Activated CD8-positive, alpha-beta memory T cell treated with anti-CD3 and anti-CD28 coated beads, Interleukin-2, amount 50 U/mL, for 1 hour (primary cell): ENCODE measurements around the gene CHTF8.

Experiments
- DNase-seq: peaks from one replicate; pipeline ENCODE4 v3.0.0-alpha.2; 2020; ENCODE audit errors: extremely low read depth

Gene CHTF8

DNA sequence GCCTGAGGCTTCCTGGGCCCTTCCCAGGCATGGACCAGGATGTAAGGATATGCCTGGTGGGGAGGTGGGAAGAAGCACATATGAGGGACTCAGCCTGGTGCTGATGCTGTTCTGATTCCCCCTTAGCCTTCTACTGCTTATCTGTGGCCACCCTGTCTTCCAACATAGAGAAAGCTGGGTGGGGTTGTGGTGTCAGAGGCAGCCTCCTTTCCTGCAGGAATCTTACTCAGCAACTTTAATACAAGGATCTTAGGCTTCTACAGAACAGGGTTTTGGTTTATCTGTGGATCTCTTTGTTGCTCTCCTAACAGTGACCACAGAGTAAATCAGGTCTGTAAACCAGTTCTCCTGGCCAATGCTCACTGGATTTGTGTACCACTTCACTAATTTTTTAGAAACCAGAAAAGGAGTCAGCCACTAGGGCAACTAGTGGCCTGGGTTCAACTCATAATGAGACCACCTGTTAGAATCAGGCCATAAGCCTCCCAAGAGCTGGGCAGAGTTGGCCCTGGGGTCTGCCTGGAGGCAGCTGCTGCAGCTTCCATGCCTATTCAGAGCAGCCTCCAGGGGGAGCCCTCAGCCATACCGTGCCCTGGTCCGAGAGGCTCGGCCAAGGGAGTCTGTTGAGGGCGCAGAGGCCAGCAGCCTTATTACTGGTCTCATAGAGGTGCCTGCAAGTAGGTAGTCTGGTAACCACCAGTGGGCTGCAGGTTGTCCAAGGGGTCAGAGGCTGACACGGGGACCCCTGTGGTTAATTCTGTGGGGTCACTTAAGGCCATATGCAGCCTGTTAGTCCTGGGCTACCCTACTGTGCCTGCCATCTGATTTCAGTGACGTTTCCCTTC lies 19.9 kb downstream of the CHTF8 start:
- no peak for DNase-seq

DNA sequence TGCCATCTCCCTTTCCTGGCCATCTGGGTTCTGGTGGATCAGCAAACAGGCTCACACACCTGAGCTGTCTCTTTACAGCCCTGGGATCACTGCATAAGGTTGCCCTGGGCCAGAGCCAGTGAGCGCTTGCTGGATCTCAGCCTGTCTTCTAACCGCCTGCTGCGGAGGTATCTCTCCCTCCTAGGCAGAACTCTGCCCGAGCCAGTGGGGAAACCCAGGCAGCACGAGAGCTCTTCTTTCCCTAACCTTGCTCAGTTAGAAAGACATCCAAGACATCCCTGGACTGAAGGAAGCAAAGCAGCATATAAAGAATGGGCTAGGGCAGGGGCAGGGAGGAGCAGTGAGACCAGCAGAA lies 20.5 kb downstream of the CHTF8 start:
- DNase-seq, result no peak

DNA sequence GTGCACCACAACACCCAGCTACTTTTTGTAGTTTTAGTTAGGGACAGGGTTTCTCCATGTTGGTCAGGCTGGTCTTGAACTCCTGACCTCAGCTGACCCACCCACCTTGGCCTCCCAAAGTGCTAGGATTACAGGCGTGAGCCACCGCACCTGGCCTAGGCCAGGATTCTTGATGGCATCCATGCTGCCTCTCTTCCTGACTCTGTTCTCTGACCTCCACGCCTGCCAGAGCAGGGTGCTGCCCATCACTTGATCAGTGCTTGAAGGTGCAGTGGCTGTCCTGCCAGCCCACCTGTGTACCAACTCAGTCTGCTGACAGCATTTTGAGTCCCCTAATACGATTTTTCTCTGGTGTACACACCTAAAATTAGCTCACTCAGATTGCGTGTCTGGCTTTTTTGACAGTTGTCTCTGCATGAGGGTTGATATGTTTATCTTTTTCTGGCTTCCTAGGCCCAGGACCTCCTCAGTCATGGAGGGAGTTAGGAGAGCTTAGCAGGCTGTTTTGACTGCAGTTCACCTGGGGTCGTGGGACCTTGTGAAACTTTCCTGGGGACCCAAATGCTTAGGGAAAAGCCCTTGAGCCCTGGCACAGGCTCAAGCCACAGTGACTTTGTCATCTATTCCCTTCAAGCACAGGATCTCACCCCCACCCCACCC lies 21.0 kb downstream of the CHTF8 start:
- no peak for DNase-seq

DNA sequence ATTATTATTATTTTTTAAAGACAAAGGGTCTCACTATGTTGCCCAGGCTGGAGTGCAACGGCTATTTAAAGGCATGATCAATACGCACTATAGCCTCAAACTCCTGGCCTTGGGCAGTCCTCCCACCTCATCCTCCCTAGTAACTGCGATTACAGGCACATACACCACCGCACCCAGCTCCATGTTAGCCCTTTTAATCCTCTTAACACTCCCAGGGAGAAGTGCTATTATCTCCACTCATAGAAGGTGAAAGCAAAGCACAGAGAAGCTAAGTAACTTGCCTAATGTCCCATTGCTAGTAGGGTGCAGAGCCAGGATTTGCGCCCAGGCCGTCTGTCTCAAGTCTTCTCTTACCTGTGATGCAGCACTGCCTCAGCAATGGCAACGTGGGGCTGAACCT lies 22.0 kb downstream of the CHTF8 start:
- DNase-seq, result no peak

DNA sequence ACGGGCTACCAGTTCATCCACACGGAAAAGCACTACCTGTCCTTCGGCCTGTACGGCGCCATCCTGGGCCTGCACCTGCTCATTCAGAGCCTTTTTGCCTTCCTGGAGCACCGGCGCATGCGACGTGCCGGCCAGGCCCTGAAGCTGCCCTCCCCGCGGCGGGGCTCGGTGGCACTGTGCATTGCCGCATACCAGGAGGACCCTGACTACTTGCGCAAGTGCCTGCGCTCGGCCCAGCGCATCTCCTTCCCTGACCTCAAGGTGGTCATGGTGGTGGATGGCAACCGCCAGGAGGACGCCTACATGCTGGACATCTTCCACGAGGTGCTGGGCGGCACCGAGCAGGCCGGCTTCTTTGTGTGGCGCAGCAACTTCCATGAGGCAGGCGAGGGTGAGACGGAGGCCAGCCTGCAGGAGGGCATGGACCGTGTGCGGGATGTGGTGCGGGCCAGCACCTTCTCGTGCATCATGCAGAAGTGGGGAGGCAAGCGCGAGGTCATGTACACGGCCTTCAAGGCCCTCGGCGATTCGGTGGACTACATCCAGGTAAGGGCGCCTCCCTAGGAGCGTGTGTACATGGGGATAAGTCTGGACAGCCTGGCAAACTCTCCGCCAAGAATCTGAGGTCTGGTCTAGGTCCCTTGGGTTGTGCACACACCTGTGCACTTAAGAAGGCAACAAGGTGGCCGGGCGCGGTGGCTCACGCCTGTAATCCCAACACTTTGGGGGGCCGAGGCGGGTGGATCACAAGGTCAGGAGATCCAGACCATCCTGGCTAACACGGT lies 22.7 kb downstream of the CHTF8 start:
- no peak for DNase-seq

DNA sequence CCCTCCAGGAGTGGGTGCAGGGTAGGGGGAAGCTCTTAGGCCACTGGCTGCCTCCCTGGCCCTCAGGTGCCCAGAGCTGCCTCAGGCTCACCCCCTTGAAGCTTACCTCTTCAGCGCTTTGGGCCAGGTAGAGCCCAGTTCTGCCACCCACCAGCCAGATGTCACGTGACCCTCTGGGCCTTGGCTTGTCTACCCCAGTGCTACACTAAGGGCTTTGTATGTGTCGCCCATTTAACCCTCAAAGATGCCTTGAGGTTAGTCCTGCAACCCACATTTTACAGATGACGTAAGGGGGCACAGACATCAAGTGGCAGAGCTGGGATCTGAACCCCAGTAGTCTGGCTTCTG lies 23.5 kb downstream of the CHTF8 start:
- DNase-seq, result no peak

DNA sequence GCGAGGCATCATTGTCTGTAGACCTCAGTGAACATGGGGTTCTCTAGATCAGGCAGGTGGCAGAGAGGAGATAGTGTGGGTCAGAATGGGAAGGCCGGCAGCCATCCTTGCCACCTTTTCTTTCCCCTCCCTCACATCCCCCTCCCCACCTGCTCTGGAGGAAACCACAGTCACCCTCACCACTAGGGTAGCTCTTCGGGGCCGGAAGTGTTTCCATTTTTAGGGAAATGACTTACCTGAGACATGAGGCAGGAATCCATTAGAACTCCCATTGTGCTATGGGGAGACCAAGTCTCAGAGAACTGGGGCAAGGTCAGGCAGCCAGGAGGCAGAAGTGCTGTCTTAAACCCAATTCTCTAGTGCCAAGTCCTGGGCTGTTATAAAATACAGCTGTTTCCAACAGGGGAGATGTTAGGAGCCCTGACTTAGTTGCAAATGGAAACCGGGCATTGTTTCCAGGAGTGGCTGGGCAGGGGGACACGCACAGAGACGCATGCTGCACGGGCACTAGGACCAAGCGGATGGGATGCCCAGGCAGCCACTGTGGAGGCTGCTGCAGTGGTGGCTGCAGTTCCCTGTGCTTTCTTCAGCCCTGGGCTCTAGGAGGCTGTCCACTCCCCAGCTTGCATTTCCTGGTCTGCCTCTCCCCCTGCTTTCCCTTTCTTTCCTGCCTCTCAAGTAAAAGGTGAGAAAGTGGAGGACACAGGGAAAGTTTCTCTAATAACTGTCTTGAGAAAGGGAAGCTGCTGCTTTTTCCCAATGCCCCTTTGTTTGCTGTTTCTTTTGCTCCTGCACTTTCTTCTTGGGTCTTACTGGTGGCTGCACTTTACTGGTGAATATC lies 24.1 kb downstream of the CHTF8 start:
- DNase-seq, result no peak

DNA sequence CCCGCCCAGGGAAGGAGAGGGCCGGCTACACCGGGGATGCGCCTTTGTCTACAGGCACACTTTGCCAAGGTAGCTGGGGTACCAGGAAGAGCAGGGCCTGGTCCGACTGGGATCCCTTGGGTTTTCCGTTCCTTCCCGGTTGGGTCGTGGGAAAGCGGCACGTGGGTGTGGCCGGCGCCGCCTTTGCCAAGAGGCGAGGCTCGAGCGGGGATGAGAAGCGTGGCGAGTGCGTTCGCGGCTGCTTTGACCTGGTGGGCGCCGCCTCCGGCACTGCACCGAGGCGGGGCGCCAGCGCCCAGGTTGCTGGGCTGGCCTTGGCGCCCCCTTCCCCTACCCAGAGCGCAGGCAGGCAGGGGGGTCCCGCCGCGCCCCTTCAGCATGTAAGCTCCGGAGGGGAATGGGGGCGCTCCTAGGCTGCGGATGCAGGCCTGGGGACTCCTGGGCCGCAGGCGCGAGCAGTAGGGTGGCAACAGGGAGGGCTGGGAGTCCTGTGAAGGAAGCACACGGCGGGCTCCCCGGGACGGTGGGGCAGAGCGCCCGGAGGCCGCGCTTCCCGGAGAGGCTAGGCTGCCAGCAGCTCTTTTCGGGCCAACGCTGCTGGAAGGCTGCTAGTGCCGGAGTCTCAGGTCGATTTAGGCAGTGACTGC lies 24.9 kb downstream of the CHTF8 start:
- no peak for DNase-seq

DNA sequence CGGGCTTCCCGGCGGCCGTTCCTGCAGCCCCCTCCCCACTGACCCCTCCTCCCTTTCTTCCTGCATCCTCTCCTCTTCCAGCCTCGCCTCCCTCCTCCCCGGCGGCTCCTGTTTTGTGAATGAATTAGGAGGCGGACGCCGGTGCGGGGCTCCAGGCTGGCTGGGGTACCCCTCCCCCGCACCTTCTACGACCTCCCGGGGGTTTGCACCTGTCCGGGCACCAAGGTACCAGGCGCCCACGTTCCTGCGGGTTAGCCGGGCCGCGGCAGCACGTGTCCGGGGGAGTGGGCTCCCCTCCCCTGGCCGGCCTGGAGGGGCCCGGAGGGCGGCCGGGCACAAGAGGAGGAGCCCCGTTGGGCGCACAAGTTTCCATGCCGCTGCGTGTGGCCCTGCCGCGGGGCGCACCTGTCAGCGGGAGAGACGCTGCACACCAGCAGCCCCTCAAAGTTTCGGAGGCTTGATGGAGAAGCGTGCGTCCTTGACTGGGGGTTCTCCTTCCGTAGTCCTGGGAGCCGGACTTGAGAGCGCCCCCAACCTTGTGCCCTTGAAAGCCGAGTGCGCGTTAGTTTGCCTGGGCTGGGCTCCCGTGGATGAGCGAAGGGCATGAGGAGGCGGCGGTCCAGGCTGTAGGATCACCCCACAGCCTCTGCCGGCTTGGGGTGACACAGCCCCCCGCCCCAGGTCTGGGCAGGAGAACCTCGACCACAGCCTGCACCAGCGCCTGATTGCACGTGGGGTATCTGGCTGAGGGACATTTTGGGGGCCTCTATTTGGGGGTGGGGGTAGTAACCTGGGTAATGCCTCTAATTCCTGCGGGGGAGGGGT lies 25.7 kb downstream of the CHTF8 start:
- no peak for DNase-seq

DNA sequence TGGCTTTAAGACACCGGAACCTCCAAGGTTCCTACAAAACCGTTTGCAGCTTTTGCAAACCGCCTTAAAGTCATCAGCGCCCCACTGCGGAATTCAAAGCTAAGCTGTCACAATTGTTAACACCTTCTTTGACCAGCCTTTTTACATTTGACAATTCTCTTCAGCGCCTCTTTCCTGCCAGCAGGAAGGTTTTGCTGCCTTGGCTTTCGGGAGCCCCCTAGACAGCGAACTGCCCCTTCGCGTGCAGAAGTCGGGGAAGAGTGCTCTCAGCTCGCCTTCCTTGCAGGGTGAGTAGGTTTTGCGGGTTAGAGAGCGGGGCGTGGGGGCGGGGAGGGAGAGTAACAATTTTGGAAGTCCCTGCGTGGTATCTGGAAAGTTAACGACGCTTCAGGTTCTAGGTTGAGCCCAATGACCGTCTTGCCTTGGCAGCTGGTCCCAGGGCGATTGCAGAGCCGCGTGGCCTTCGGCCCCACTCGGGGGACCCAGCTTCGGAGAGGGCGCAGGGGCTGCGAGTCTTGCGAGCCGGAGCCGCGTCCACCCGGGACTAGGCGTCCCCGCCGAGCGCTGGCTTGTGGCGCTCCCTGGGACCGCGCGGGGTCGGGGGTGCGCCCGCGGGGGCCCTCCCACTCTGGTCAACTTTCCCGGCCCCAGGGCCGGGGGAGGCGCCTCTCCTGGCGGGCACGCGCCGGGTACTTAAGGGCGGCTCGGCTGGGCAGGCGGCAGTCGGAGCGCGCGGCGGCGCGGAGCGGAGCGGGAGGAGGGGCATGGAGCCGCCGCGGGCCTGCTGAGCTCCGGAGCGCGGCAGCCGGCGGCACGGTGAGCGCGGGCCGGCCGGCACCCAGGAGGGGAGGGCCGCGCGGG lies 26.7 kb downstream of the CHTF8 start, which contains the start of gene HAS3:
TSS of gene HAS3 (plus strand) at position 153 of the 861 bp plus-strand sequence. CDS start 3,743 bp downstream, outside the sequence.
- no peak for DNase-seq

DNA sequence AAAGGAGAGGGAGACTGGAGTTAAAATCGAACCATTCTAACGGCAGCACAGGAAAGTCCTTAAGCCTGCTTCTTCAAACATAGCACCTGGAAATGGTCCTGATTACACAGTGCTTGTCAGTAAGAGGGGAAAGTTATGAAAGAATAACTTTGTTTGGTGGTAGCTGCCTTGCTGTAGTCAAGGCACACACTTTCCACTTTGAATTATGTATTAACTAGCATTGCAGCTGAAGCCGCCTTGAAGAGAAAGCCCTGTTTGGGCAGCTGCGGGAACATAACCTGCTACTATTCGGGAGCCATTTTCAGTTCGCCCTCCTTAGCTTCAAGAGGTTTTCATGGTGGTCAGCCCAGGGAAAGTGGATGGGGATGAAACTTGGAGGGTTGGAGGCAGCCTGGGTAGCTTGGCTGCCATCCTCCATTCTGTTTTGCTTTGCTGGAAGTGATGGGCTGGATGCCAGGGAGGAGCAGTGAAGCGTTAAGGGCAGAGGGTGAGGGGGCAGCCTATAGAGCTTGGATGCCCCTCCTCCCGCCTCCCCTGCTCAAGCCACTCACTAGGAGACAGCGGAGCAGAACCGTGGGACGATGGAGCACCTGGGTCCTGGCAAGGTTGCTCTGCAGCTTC lies 32.2 kb downstream of the CHTF8 start:
- DNase-seq, result no peak

DNA sequence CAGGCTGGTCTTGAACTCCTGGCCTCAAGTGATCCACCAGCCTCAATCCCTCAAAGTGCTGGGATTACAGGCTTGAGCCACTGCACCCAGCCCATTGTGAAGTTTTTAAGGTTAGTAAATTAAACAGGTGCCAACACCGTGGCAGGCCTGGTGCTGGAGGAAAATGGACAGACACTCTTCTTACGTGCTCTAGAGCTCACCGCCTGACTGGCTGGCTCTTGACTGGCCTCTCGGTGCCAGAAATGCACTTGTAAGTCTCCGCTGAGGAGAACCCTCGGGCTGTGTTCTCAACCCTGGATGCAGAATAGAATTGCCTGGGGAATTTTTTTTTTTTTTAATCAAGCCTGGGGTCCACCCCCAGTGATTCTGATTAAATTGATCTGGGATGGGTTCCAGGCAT lies 37.2 kb downstream of the CHTF8 start:
- DNase-seq, result no peak

DNA sequence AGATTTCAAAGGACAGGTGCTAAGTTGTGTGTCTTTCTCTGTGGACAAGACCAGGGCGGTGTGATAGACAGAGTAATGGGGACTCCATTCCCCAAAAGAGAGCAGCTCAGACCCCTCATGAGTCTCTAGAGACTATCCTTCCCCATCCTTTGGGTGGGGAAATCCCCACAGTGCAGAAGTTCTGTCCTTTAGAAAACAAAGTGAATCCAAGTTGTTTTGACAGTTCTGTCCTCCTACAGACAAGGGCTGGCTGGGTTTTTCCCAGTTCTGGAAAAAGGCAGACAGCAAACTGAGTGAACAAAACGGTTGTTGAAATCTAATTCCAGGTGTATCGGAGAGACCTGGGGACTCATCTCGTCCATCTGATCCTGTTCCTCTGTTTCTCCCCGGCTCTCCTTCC lies 37.9 kb downstream of the CHTF8 start:
- DNase-seq, result no peak

DNA sequence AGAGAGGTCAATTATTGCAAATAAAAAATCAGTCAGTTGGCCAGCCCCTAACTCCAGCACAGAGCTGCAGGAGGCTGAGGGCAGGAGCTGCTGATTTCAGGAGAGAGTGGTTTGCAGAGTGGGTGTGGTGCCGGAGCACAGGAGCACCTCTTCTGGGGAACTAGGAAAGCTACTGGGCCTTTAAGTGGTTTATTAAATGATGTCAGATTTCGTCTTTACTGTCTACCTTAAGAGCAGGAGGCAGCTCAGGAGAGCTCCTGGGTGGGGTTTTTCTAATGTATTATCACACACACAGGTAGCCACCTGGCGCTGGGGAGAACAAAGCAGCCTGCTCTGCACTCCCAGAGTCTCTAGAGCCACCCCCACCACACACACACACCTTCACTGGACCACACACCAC lies 38.4 kb downstream of the CHTF8 start:
- no peak for DNase-seq

DNA sequence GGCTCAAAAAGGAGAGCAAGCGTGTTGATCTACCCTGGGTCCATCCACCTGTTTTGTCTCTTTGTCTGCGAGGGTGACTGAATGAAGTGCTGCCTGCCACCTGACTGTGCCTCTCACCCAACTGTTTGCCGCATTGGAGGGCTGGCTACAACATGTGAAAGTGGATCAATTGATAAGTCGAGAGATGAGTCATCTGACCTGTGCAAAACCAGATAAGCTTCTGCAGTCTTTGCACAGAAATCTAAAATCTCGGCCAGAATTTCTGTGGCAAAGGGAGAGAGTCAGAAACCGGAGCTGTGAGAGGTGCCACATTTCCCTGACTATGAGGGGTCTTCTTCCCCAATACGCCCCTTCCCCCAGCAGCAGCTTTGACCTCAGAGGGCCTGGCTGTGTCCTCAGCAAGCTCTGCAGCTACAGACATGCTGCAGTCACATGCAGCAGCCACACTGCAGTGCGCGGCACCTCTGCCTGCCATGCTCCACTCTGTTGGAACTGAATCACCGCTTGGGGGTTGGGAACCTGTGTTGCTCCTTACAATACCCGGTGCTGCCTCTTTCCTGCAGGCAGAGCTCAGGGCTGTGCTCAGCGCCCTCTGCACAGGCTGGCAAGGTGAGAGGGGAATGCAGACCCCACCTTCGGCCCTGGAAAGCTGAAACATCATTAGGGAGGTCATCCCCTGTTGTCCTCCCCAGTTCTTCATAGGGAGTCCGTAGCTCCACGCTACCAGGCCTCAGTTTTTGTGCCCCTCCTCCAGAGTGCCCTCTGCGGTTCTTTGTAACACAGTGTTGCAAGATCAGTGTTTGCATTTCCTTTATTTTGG lies 43.1 kb downstream of the CHTF8 start:
- no peak for DNase-seq

DNA sequence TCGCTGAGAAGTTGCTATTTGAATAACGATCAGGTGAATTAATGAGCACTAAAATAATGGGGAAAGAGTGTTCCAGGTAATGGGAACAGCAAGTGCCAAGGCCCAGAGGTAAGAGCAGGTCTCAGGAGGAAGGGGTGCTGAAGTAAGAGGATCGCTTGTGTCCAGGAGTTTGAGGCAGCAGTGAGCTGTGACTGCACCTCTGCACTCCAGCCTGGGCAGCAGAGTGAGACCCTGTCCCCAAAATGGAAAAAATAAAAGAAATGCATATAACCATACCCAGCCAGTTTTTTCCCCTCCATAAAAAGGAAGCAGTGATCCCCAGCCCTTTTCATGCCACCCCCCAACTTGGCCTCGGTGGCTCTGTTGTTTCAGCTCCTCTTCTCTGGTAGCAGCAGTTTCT lies 43.7 kb downstream of the CHTF8 start:
- no peak for DNase-seq

DNA sequence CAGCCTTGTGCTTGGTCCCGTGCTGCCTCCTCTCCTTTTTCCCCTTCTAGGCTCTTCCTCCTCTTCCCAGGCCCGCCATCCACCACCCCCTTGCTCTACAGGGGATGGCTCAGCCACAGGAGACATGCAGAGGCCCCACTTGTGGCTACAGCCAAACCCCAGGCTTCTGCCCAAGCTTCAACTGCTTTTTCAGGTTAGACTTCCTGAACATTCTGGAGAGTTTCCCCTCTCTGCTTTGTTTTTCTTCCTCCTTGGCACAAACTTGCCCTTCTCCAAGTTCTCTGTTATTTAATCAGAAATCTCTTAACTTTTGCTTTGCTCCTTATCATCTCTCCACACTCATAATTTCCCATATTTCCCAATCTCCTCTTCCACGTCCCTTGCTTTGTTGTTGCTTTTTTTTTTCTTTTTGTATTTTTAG lies 45.2 kb downstream of the CHTF8 start:
- DNase-seq, result no peak

DNA sequence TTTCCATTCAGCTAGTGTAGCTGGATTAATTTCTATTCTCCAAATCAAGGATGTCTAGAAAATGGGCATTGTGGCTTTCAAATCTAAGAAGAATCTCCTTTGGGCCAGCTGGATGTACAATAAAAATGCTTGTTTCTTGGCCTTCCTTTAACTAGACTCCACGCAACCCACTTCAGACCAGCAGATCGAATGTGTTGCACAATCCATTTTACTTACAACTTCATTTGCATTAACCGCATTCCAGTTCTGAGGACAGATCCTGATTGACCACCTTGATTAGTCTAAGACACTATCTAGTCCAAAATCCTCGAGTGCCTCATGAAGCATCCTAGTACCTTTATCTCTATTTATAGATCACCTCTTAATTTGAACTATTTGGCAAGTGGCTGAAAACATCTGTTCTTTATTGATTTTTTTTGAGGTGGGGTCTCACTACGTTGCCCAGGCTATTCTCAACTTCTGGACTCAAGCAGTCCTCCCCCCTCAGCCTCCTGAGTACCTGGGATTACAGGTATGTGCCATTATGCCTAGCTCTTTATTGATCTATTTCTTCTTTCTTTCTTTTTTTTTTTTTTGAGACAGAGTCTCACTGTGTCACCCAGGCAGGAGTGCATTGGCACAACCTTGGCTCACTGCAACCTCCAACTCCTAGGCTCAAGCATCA lies 47.2 kb downstream of the CHTF8 start:
- DNase-seq, result no peak
